WTC11 (cell line): ENCODE measurements around the gene CSNK2A1. TPM values are rescaled to one million over a fixed set of nuclear protein-coding genes. Genes with fewer than 3 reads are reported as not detected.

Experiments used
- ATAC-seq: fragments of 200-7000 bp; cut with Tn5 transposase; 2 replicates; pipeline ENCODE4 v1.10.0; 2021; ENCODE audit warnings: mild to moderate bottlenecking, moderate library complexity
- CTCF ChIA-PET: fragments of 300-600 bp; sonication (Branson Sonifier 250); formaldehyde crosslinking; loops from one replicate; lab custom pipeline; 2021; ENCODE audit warnings: antibody characterized with exemption; lab: Charles Lee
- POLR2A ChIA-PET: fragments of 350-600 bp; sonication (Branson Sonifier 250); formaldehyde crosslinking; loops from one replicate; lab custom pipeline; 2021; ENCODE audit warnings: antibody characterized with exemption; lab: Charles Lee
- DNase-seq: peaks from one replicate; pipeline ENCODE4 v3.0.0; 2021; ENCODE audit warnings: low spot score
- H3K27ac Mint-ChIP-seq: 2 replicates; pipeline ENCODE4 v1.8.0; 2021; ENCODE audit warnings: mixed read lengths
- H3K27me3 Mint-ChIP-seq: 2 replicates; pipeline ENCODE4 v1.8.0; 2021; ENCODE audit warnings: low read depth, mild to moderate bottlenecking, moderate library complexity, mixed read lengths
- H3K36me3 Mint-ChIP-seq: 2 replicates; pipeline ENCODE4 v1.8.0; 2021; ENCODE audit warnings: mixed read lengths
- H3K4me1 Mint-ChIP-seq: 2 replicates; pipeline ENCODE4 v1.8.0; 2022; ENCODE audit warnings: mixed read lengths
- H3K4me3 Mint-ChIP-seq: 2 replicates; pipeline ENCODE4 v1.8.0; 2021; ENCODE audit warnings: mild to moderate bottlenecking, moderate library complexity, mixed read lengths
- H3K9me3 Mint-ChIP-seq: 2 replicates; pipeline ENCODE4 v1.8.0; 2021; ENCODE audit warnings: mixed read lengths
- AR ChIP-seq: fragments of 250-450 bp; sonication (Bioruptor Pico); IDR thresholded peaks from 2 replicates; pipeline ENCODE4 v1.9.0; 2021; ENCODE audit warnings: mild to moderate bottlenecking
- ARID4B ChIP-seq: sonication (generic); formaldehyde crosslinking; IDR thresholded peaks from 2 replicates; pipeline ENCODE4 v1.8.0; 2023; ENCODE audit warnings: missing genetic modification reagents, mild to moderate bottlenecking, borderline replicate concordance
- ATF1 ChIP-seq: sonication (generic); formaldehyde crosslinking; IDR thresholded peaks from 2 replicates; pipeline ENCODE4 v1.8.1; 2023; ENCODE audit warnings: mild to moderate bottlenecking, moderate library complexity, missing genetic modification reagents
- ATF2 ChIP-seq: sonication (generic); formaldehyde crosslinking; IDR thresholded peaks from 2 replicates; pipeline ENCODE4 v1.8.1; 2022; ENCODE audit warnings: low read depth, missing genetic modification reagents, borderline replicate concordance
- ELF4 ChIP-seq: sonication (generic); formaldehyde crosslinking; IDR thresholded peaks from 2 replicates; pipeline ENCODE4 v1.8.1; 2022; ENCODE audit warnings: low read depth, mild to moderate bottlenecking, moderate library complexity, missing genetic modification reagents
- MXD4 ChIP-seq: fragments of 250-450 bp; sonication (Bioruptor Pico); IDR thresholded peaks from 2 replicates; pipeline ENCODE4 v1.8.0; 2021; ENCODE audit warnings: mild to moderate bottlenecking, moderate library complexity, borderline replicate concordance
- NR3C1 ChIP-seq: sonication (generic); formaldehyde crosslinking; conservative IDR thresholded peaks from 2 replicates; pipeline ENCODE4 v1.8.1; 2023; ENCODE audit warnings: low read depth, mild to moderate bottlenecking, missing genetic modification reagents
- PRRX2 ChIP-seq: fragments of 250-450 bp; sonication (Bioruptor Pico); IDR thresholded peaks from 2 replicates; pipeline ENCODE4 v1.8.0; 2021; ENCODE audit warnings: mild to moderate bottlenecking
- SMAD4 ChIP-seq: sonication (generic); formaldehyde crosslinking; IDR thresholded peaks from 2 replicates; pipeline ENCODE4 v1.8.0; 2022; ENCODE audit warnings: mild to moderate bottlenecking, missing genetic modification reagents
- TCF7 ChIP-seq: sonication (generic); formaldehyde crosslinking; IDR thresholded peaks from 2 replicates; pipeline ENCODE4 v1.8.0; 2022; ENCODE audit warnings: mild to moderate bottlenecking, low read depth, missing genetic modification reagents, moderate library complexity
- ZNF121 ChIP-seq: sonication (generic); formaldehyde crosslinking; IDR thresholded peaks from 2 replicates; pipeline ENCODE4 v1.8.0; 2023; ENCODE audit warnings: missing genetic modification reagents
- ZNF317 ChIP-seq: sonication (generic); formaldehyde crosslinking; IDR thresholded peaks from 2 replicates; pipeline ENCODE4 v1.8.1; 2023; ENCODE audit warnings: low read depth, mild to moderate bottlenecking, moderate library complexity, missing genetic modification reagents, borderline replicate concordance
- ZNF425 ChIP-seq: fragments of 250-450 bp; sonication (Bioruptor Pico); conservative IDR thresholded peaks from 2 replicates; pipeline ENCODE4 v1.9.0; 2021; ENCODE audit warnings: mild to moderate bottlenecking
- total RNA-seq: library from RNA; stranded (reverse); gene quantifications from 3 replicates; pipeline ENCODE4 v1.2.3, GENCODE V29; 2021
- TF ChIP-seq, protein P1 (sequence below): sonication (generic); formaldehyde crosslinking; IDR thresholded peaks from 2 replicates; pipeline ENCODE4 v1.8.0; 2023; ENCODE audit warnings: missing genetic modification reagents
- TF ChIP-seq, protein P2 (sequence below): sonication (generic); formaldehyde crosslinking; IDR thresholded peaks from 2 replicates; pipeline ENCODE4 v1.8.1; 2023; ENCODE audit warnings: mild to moderate bottlenecking, missing genetic modification reagents, borderline replicate concordance
- TF ChIP-seq, protein P3 (sequence below): fragments of 250-450 bp; sonication (Bioruptor Pico); IDR thresholded peaks from 2 replicates; pipeline ENCODE4 v2.1.2; 2022; ENCODE audit warnings: mild to moderate bottlenecking, moderate library complexity

The CSNK2A1 gene
- total RNA-seq, 1 experiment from 2014 or later: 235 TPM

DNA sequence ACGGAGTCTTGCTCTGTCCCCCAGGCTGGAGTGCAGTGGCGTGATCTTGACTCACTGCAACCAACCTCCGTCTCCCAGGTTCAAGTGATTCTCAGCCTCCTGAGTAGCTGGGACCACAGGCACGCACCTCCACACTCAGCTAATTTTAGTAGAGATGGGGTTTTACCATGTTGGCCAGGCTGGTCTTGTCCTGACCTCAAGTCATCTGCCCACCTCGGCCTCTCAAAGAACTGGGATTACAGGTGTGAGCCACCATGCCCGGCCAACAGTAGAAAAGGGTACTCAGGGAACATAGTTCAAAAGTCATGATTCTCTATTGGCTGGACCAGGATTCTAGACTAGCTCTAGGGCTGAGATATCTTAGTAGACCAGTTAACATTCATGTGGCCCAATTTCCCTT, 5.6 kb downstream of the CSNK2A1 start:
- ATAC-seq: no peak
- TF ChIP-seq AR (CRISPR knock-in tag) (no peak), ZNF317 (CRISPR knock-in tag) (peak; percentile 59; the same call in 1 of the 2 replicates)
- TF ChIP-seq, all 79 proteins: peak for 1
- POLR2A ChIA-PET: no interaction called here
- Mint-ChIP-seq H3K4me3 (no peak overlapping the region), H3K27me3 (no peaks in the 10 kb centered on the region), H3K36me3 (peaks cover 17% of the 10 kb centered on the region), H3K27ac (no peak overlapping the region), H3K9me3 (peaks cover 6% of the 10 kb centered on the region; the same call in 1 of the 2 replicates), H3K4me1 (peaks cover 89% of the 10 kb centered on the region)
- CTCF ChIA-PET: no interaction called here
- DNase-seq: no peak

- POLR2A ChIA-PET: interaction anchor here (0.7 kb wide), 1 partner anchor 14 kb away, joined by 3 read pairs; no protein-coding TSS in a partner anchor
- CTCF ChIA-PET: interaction anchor here (1.0 to 1.4 kb wide), 3 partner anchors 41 to 114 kb away, joined by 3 to 5 read pairs (median 5); no protein-coding TSS in a partner anchor
- Mint-ChIP-seq H3K4me3 (no peak overlapping the region), H3K9me3 (peaks cover 6% of the 10 kb centered on the region; the same call in 1 of the 2 replicates), H3K27ac (no peak overlapping the region), H3K4me1 (peaks cover 83% of the 10 kb centered on the region), H3K27me3 (no peaks in the 10 kb centered on the region), H3K36me3 (peaks cover 10% of the 10 kb centered on the region)
- DNase-seq (no peak), ATAC-seq (no peak)
- TF ChIP-seq SMAD4 (CRISPR knock-in tag): no peak
- TF ChIP-seq TCF7 (CRISPR knock-in tag): no peak
- TF ChIP-seq, protein P1, sequence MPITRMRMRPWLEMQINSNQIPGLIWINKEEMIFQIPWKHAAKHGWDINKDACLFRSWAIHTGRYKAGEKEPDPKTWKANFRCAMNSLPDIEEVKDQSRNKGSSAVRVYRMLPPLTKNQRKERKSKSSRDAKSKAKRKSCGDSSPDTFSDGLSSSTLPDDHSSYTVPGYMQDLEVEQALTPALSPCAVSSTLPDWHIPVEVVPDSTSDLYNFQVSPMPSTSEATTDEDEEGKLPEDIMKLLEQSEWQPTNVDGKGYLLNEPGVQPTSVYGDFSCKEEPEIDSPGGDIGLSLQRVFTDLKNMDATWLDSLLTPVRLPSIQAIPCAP (CRISPR knock-in tag): no peak
- TF ChIP-seq, protein P2, sequence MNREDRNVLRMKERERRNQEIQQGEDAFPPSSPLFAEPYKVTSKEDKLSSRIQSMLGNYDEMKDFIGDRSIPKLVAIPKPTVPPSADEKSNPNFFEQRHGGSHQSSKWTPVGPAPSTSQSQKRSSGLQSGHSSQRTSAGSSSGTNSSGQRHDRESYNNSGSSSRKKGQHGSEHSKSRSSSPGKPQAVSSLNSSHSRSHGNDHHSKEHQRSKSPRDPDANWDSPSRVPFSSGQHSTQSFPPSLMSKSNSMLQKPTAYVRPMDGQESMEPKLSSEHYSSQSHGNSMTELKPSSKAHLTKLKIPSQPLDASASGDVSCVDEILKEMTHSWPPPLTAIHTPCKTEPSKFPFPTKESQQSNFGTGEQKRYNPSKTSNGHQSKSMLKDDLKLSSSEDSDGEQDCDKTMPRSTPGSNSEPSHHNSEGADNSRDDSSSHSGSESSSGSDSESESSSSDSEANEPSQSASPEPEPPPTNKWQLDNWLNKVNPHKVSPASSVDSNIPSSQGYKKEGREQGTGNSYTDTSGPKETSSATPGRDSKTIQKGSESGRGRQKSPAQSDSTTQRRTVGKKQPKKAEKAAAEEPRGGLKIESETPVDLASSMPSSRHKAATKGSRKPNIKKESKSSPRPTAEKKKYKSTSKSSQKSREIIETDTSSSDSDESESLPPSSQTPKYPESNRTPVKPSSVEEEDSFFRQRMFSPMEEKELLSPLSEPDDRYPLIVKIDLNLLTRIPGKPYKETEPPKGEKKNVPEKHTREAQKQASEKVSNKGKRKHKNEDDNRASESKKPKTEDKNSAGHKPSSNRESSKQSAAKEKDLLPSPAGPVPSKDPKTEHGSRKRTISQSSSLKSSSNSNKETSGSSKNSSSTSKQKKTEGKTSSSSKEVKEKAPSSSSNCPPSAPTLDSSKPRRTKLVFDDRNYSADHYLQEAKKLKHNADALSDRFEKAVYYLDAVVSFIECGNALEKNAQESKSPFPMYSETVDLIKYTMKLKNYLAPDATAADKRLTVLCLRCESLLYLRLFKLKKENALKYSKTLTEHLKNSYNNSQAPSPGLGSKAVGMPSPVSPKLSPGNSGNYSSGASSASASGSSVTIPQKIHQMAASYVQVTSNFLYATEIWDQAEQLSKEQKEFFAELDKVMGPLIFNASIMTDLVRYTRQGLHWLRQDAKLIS (CRISPR knock-in tag): no peak
- TF ChIP-seq MXD4 (CRISPR knock-in tag): no peak
- TF ChIP-seq ZNF425 (CRISPR knock-in tag): no peak
- TF ChIP-seq ATF1 (CRISPR knock-in tag): no peak
- no peak for TF ChIP-seq PRRX2
- no peak for TF ChIP-seq ARID4B
- no peak for TF ChIP-seq ELF4
- TF ChIP-seq NR3C1 (CRISPR knock-in tag): no peak
- no peak for TF ChIP-seq ZNF121 (CRISPR knock-in tag)
- TF ChIP-seq, protein P3, sequence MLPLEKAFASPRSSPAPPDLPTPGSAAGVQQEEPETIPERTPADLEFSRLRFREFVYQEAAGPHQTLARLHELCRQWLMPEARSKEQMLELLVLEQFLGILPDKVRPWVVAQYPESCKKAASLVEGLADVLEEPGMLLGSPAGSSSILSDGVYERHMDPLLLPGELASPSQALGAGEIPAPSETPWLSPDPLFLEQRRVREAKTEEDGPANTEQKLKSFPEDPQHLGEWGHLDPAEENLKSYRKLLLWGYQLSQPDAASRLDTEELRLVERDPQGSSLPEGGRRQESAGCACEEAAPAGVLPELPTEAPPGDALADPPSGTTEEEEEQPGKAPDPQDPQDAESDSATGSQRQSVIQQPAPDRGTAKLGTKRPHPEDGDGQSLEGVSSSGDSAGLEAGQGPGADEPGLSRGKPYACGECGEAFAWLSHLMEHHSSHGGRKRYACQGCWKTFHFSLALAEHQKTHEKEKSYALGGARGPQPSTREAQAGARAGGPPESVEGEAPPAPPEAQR (CRISPR knock-in tag): no peak
- no peak for TF ChIP-seq ATF2 (CRISPR knock-in tag)
Measured at GRCh38 chr20:536426-537010, 7.1 kb downstream of the CSNK2A1 start.
